H1 (cell line): ENCODE measurements around the gene CPT1A. TPM values are rescaled to one million over a fixed set of nuclear protein-coding genes. Genes with fewer than 3 reads are reported as not detected.

Source experiments
- SIRT6 ChIP-seq: IDR thresholded peaks from one replicate; pipeline ENCODE4 v1.7.1; 2012; ENCODE audit warnings: low read length, inconsistent platforms
- polyA plus RNA-seq, 7 experiments: library from polyadenylated mRNA; depleted of rRNA in 3 of 7; stranded (reverse) in 5 of 7; unstranded in 2 of 7; fragments of >200 nt in 5 of 7; fragments of 200-250 nt in 2 of 7; gene quantifications; 1 replicate in 5 of 7; 2 replicates in 1 of 7; 4 replicates in 1 of 7; pipeline versions ENCODE4 v1.2.1 to v1.2.3, GENCODE V29; 2011 to 2013; ENCODE audit warnings: missing spikeins in 2 of 7, mixed read lengths in 2 of 7
- total RNA-seq: library from RNA; stranded (reverse); fragmentation: NEBNext Ultra II Directional; extraction: Animal tissue kit (Norgen Biotek cat#: 25700); gene quantifications from 2 replicates; pipeline ENCODE4 v1.2.1, GENCODE V29; 2021

The CPT1A gene
- total and polyA plus RNA-seq, 2 of the 8 experiments (the other 6 are each of a cell fraction or from before 2014, with no cell fraction given): 2.9 to 12.2 TPM

DNA sequence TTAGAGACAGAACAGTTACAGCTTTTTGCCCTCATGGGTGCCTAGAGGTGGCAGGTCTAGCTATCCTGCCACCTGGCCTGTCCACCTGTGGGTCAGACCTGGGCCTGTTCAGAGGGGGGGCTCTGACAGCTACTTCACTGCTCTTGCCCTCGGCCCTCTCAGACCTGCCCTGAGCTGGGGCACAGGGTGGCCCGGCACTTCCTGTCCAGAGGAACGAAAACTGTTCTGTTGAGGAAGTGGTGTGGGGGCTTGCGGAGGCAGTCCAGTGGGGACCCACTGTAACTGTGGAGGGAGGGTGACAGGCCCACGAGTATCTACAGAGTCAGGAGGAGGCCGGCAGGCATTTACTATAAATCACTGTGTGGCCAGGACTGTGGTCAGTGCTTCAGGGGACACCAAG lies 106.6 kb downstream of the CPT1A start (continued):
- no peak for TF ChIP-seq SIRT6
